IMR-90 (cell line): Measurements from ENCODE around the gene SYNGR3. TPM values are rescaled to one million over a fixed set of nuclear protein-coding genes. Genes with fewer than 3 reads are reported as not detected.
A peak's percentile ranks its signal among the peaks of the same experiment; 100 is the strongest.

Source experiments
- ATAC-seq: fragments of 200-7000 bp; cut with Tn5 transposase; 2 replicates; pipeline ENCODE4 v1.9.1; 2020; ENCODE audit warnings: low read depth, mild to moderate bottlenecking, moderate library complexity
- BruUV-seq: library from RNA; stranded (reverse); fragments of 400-500 nt; replicated peaks from 2 replicates; lab custom pipeline; 2021; lab: Mats Ljungman, UMichigan
- CTCF ChIA-PET: fragments of 300-600 bp; formaldehyde crosslinking; extraction: SDS; loops from one replicate; lab custom pipeline; 2021; ENCODE audit warnings: antibody characterized with exemption; lab: Yijun Ruan, JAX
- POLR2A ChIA-PET: fragments of 300-600 bp; sonication (Branson Sonifier 250); formaldehyde crosslinking; loops from one replicate; lab custom pipeline; 2022; ENCODE audit warnings: antibody characterized with exemption; ENCODE audit not compliant: unreplicated experiment; lab: Charles Lee
- DNase-seq: peaks from one replicate; pipeline ENCODE4 v3.0.0; 2013
- H2AFZ ChIP-seq: replicated peaks from 2 replicates; pipeline ENCODE3; 2013; ENCODE audit warnings: low read length, mild to moderate bottlenecking; ENCODE audit not compliant: poor library complexity
- H2AK5ac ChIP-seq: 2 replicates; pipeline ENCODE4 v1.6.1; 2013; ENCODE audit warnings: low read depth, low read length, inconsistent platforms
- H2AK9ac ChIP-seq: replicated peaks from 2 replicates; pipeline ENCODE3; 2013; ENCODE audit warnings: mild to moderate bottlenecking, low read depth, low read length, moderate library complexity; ENCODE audit not compliant: poor library complexity
- H2BK120ac ChIP-seq: 2 replicates; pipeline ENCODE4 v1.6.1; 2013; ENCODE audit warnings: low read depth, low read length, inconsistent platforms
- H2BK15ac ChIP-seq: 3 replicates; pipeline ENCODE4 v1.6.1; 2013; ENCODE audit warnings: low read depth, low read length, inconsistent platforms
- H2BK20ac ChIP-seq: 2 replicates; pipeline ENCODE4 v1.6.1; 2013; ENCODE audit warnings: low read depth, mild to moderate bottlenecking, inconsistent platforms, low read length, moderate library complexity
- H2BK5ac ChIP-seq: 2 replicates; pipeline ENCODE4 v1.6.1; 2013; ENCODE audit warnings: mild to moderate bottlenecking, low read depth, low read length, inconsistent platforms; ENCODE audit not compliant: poor library complexity, severe bottlenecking
- H3K14ac ChIP-seq: replicated peaks from 2 replicates; pipeline ENCODE4 v1.6.1; 2013; ENCODE audit warnings: low read depth, low read length, inconsistent platforms
- H3K18ac ChIP-seq: 2 replicates; pipeline ENCODE4 v1.6.1; 2013; ENCODE audit warnings: low read depth, low read length, control low read depth
- H3K23ac ChIP-seq: 2 replicates; pipeline ENCODE4 v1.6.1; 2013; ENCODE audit warnings: low read depth, low read length, inconsistent platforms
- H3K27ac ChIP-seq: 2 replicates; pipeline ENCODE4 v1.5.1; 2013; ENCODE audit warnings: mild to moderate bottlenecking, control low read depth, low read length; ENCODE audit not compliant: insufficient read depth
- H3K27me3 ChIP-seq: 2 replicates; pipeline ENCODE4 v1.6.1; 2013; ENCODE audit warnings: low read length; ENCODE audit not compliant: control insufficient read depth, insufficient read depth
- H3K36me3 ChIP-seq: 2 replicates; pipeline ENCODE4 v1.6.1; 2013; ENCODE audit warnings: low read length, mixed read lengths; ENCODE audit not compliant: control insufficient read depth, insufficient read depth
- H3K4ac ChIP-seq: 2 replicates; pipeline ENCODE4 v1.6.1; 2013; ENCODE audit warnings: low read depth, low read length, inconsistent platforms
- H3K4me1 ChIP-seq: 2 replicates; pipeline ENCODE4 v1.6.1; 2013; ENCODE audit warnings: low read length, mixed read lengths; ENCODE audit not compliant: control insufficient read depth, insufficient read depth
- H3K4me2 ChIP-seq: 2 replicates; pipeline ENCODE4 v1.6.1; 2013; ENCODE audit warnings: low read depth, mild to moderate bottlenecking, control low read depth, low read length, moderate library complexity
- H3K4me3 ChIP-seq: 2 replicates; pipeline ENCODE4 v1.5.1; 2013; ENCODE audit warnings: low read depth, mild to moderate bottlenecking, control low read depth, low read length, moderate library complexity; ENCODE audit not compliant: insufficient read depth
- H3K56ac ChIP-seq: 2 replicates; pipeline ENCODE4 v1.6.1; 2013; ENCODE audit warnings: low read length, inconsistent platforms; ENCODE audit not compliant: insufficient read depth; ENCODE audit errors: extremely low read depth
- H3K79me1 ChIP-seq, 2 experiments: 2 replicates each; pipeline ENCODE4 v1.6.1; 2013; ENCODE audit warnings: low read length in 2 of 2, inconsistent platforms in 1 of 2, low read depth in 1 of 2
- H3K9ac ChIP-seq: 2 replicates; pipeline ENCODE4 v1.6.1; 2013; ENCODE audit warnings: low read depth, low read length, control low read depth
- H3K9me1 ChIP-seq: 2 replicates; pipeline ENCODE4 v1.6.1; 2013; ENCODE audit warnings: low read length, inconsistent platforms; ENCODE audit not compliant: insufficient read depth
- H3K9me3 ChIP-seq: 2 replicates; pipeline ENCODE4 v1.6.1; 2013; ENCODE audit warnings: low read length; ENCODE audit not compliant: control insufficient read depth, insufficient read depth
- H4K20me1 ChIP-seq: 2 replicates; pipeline ENCODE4 v1.6.1; 2013; ENCODE audit warnings: low read length, inconsistent platforms; ENCODE audit not compliant: insufficient read depth
- H4K5ac ChIP-seq: 2 replicates; pipeline ENCODE4 v1.6.1; 2013; ENCODE audit warnings: mild to moderate bottlenecking, low read depth, low read length, control low read depth
- H4K8ac ChIP-seq, 2 experiments: 2 replicates each; pipeline ENCODE4 v1.6.1; 2013; ENCODE audit warnings: low read depth in 2 of 2, low read length in 2 of 2, control low read depth in 1 of 2, inconsistent platforms in 1 of 2
- H4K91ac ChIP-seq: 2 replicates; pipeline ENCODE4 v1.6.1; 2013; ENCODE audit warnings: low read depth, low read length, inconsistent platforms; ENCODE audit not compliant: insufficient read depth
- CEBPB ChIP-seq: IDR thresholded peaks from 2 replicates; pipeline ENCODE4 v1.6.1; 2012; ENCODE audit warnings: low read depth, low read length, improper control_type of control experiment
- MAFK ChIP-seq: IDR thresholded peaks from 2 replicates; pipeline ENCODE4 v1.6.1; 2012; ENCODE audit warnings: low read depth, low read length, improper control_type of control experiment
- MAZ ChIP-seq: IDR thresholded peaks from 2 replicates; pipeline ENCODE4 v1.6.1; 2012; ENCODE audit warnings: low read depth, mild to moderate bottlenecking, low read length, improper control_type of control experiment, moderate library complexity, borderline replicate concordance
- MXI1 ChIP-seq: IDR thresholded peaks from 2 replicates; pipeline ENCODE4 v1.6.1; 2012; ENCODE audit warnings: low read depth, mild to moderate bottlenecking, low read length, moderate library complexity, borderline replicate concordance
- NFE2L2 ChIP-seq: fragments of 150-350 bp; IDR thresholded peaks from 2 replicates; pipeline ENCODE4 v1.6.1; 2016; ENCODE audit warnings: low read depth, mild to moderate bottlenecking, low read length
- POLR2A ChIP-seq: IDR thresholded peaks from 2 replicates; pipeline ENCODE4 v1.6.1; 2012; ENCODE audit warnings: mild to moderate bottlenecking, low read depth, low read length
- USF2 ChIP-seq: fragments of 150-350 bp; IDR thresholded peaks from 2 replicates; pipeline ENCODE4 v1.6.1; 2017; ENCODE audit warnings: mild to moderate bottlenecking, antibody characterized with exemption, low read length, low read depth
- WGBS, 2 experiments: methylation state at CpG; one replicate each; pipeline versions ENCODE4 v1.1.5 to v1.1.7; 2013; ENCODE audit warnings: missing lambda C conversion rate in 2 of 2; ENCODE audit not compliant: insufficient read length in 1 of 2; ENCODE audit errors: extremely low coverage in 2 of 2; 5-methylcytosine and 5-hydroxymethylcytosine counted together
- dilution Hi-C: fragments of 300-500 bp; cut with HindIII; formaldehyde crosslinking; loops from one replicate; pipeline ENCODE4 v1.14.3; 2018; ENCODE audit warnings: low sequenced_read_pairs; ENCODE audit not compliant: unreplicated experiment
- in situ Hi-C: fragments of 300-500 bp; cut with MboI; formaldehyde crosslinking; loops from 3 replicates; pipeline ENCODE4 v1.14.3; 2019; ENCODE audit warnings: low sequenced_read_pairs, inconsistent platforms, mixed read lengths
- intact Hi-C: fragments of 100-400 bp; cut with micrococcal nuclease; formaldehyde crosslinking; loops from 2 replicates; pipeline ENCODE4 v1.10.0; 2022
- polyA plus RNA-seq, 3 experiments: library from polyadenylated mRNA; depleted of rRNA; stranded (reverse); fragments of >200 nt; gene quantifications; 2 replicates each; pipeline ENCODE4 v1.2.3, GENCODE V29; 2012; ENCODE audit warnings: low replicate concordance in 1 of 3
- total RNA-seq: library from RNA; depleted of rRNA; stranded (reverse); fragments of >200 nt; gene quantifications from 2 replicates; pipeline ENCODE4 v1.2.3, GENCODE V29; 2012

The SYNGR3 gene
- total and polyA plus RNA-seq, 2 of the 4 experiments (the other 2 are of a cell fraction): 1.8 to 5.8 TPM

GRCh38 chr16:2008631-2009163, 18.9 kb downstream of the SYNGR3 start:
- Histone ChIP-seq H3K36me3 (peaks cover 9% of the 10 kb centered on the region), H3K79me1 (peaks cover 15 to 65% of the 10 kb centered on the region in 2 experiments; a peak in 3 of 4 replicates), H2BK120ac (no peak overlapping the region), H3K4me3 (peak overlapping the region; percentile 75), H2BK15ac (no peak overlapping the region), H3K4me1 (peaks cover 28% of the 10 kb centered on the region), H2AFZ (peak overlapping the region; percentile 79), H3K27ac (peak overlapping the region; percentile 88), H3K27me3 (no peaks in the 10 kb centered on the region), H2AK9ac (peak overlapping the region; percentile 98), H3K4ac (peak overlapping the region; percentile 80), H4K20me1 (peaks cover 55% of the 10 kb centered on the region), H3K14ac (peak overlapping the region; percentile 83), H2BK20ac (no peak overlapping the region), H3K9me3 (no peaks in the 10 kb centered on the region), H3K18ac (no peak overlapping the region), H2AK5ac (peak overlapping the region; percentile 83), H3K9ac (peak overlapping the region; percentile 95), H3K4me2 (peak overlapping the region; percentile 97), H3K23ac (peak overlapping the region; percentile 95), H3K9me1 (peaks cover 8% of the 10 kb centered on the region; the same call in 1 of the 2 replicates), H2BK5ac (peak overlapping the region; percentile 60), H4K91ac (peak overlapping the region; percentile 24; the same call in 1 of the 2 replicates), H4K5ac (peak overlapping the region; percentile 40), H3K56ac (peak overlapping the region; percentile 71), H4K8ac (peak overlapping the region in 1 of 2 experiments; percentile 14; a peak in 1 of 4 replicates)
- dilution Hi-C loops (no loop called here), in situ Hi-C loops (no loop called here), intact Hi-C loops (no loop called here)
- CTCF ChIA-PET: interaction anchor here (1.4 kb wide), 1 partner anchor 132 kb away, joined by 4 read pairs; no protein-coding TSS in a partner anchor
- no TSS peak for BruUV-seq
- peak; percentile 3 for ATAC-seq
- TF ChIP-seq MAZ: peak; percentile 26; the same call in 1 of the 2 replicates
- TF ChIP-seq POLR2A: 0 out of 2 replicates have a peak, but pooled peaks have one; percentile 16
- TF ChIP-seq USF2: no peak
- TF ChIP-seq MAFK: 0 out of 2 replicates have a peak, but pooled peaks have one; percentile 2
- 0 out of 2 replicates have a peak, but pooled peaks have one; percentile 33 for TF ChIP-seq MXI1
- TF ChIP-seq NFE2L2: no peak
- peak; percentile 78 for TF ChIP-seq CEBPB
- POLR2A ChIA-PET: no interaction called here
- DNase-seq: peak; percentile 44
- WGBS, 2 experiments: 3% methylated on average over 13 of the region's 23 CpGs; no CpG with 5 or more reads in 1 of the 2 experiments
